GM19238 (cell line): Measurements from ENCODE around the gene RIN2.

Experiments used
- DNase-seq: peaks from one replicate; pipeline ENCODE4 v3.0.0; 2011; ENCODE audit warnings: low spot score; ENCODE audit not compliant: insufficient read length

Gene RIN2

GRCh38 chr20:19765266-19765665 lies 7.2 kb downstream of the RIN2 start:
- no peak for DNase-seq

- no peak for DNase-seq
These were observed 7.9 kb downstream of the RIN2 start for GRCh38 chr20:19765913-19766312.

GRCh38 chr20:19767070-19767469 lies 9.0 kb downstream of the RIN2 start:
- no peak for DNase-seq

- DNase-seq, result no peak
These were observed 10.3 kb downstream of the RIN2 start for GRCh38 chr20:19768325-19768842.

- DNase-seq, result no peak
These were observed 11.4 kb downstream of the RIN2 start for GRCh38 chr20:19769507-19769906.

GRCh38 chr20:19770375-19770774 lies 12.3 kb downstream of the RIN2 start:
- DNase-seq, result no peak

- no peak for DNase-seq
These were observed 13.0 kb downstream of the RIN2 start for GRCh38 chr20:19771031-19771430.

GRCh38 chr20:19773471-19773870 lies 15.4 kb downstream of the RIN2 start:
- no peak for DNase-seq

- no peak for DNase-seq
These were observed 16.3 kb downstream of the RIN2 start for GRCh38 chr20:19774135-19774933.

- no peak for DNase-seq
These were observed 17.5 kb downstream of the RIN2 start for GRCh38 chr20:19775353-19776253.

- no peak for DNase-seq
These were observed 19.3 kb downstream of the RIN2 start for GRCh38 chr20:19777315-19777714.

- DNase-seq, result no peak
These were observed 19.9 kb downstream of the RIN2 start for GRCh38 chr20:19777981-19778380.

GRCh38 chr20:19778404-19778803 lies 20.3 kb downstream of the RIN2 start:
- DNase-seq, result no peak

- DNase-seq, result no peak
These were observed 21.6 kb downstream of the RIN2 start for GRCh38 chr20:19779634-19780033.

- DNase-seq, result no peak
These were observed 22.2 kb downstream of the RIN2 start for GRCh38 chr20:19780261-19780660.

- DNase-seq, result no peak
These were observed 23.2 kb downstream of the RIN2 start for GRCh38 chr20:19781235-19781634.

GRCh38 chr20:19782669-19783068 lies 24.6 kb downstream of the RIN2 start:
- no peak for DNase-seq

- DNase-seq, result no peak
These were observed 25.9 kb downstream of the RIN2 start for GRCh38 chr20:19783966-19784401.

- no peak for DNase-seq
These were observed 26.6 kb downstream of the RIN2 start for GRCh38 chr20:19784511-19785172.

GRCh38 chr20:19785173-19785982 lies 27.3 kb downstream of the RIN2 start:
- DNase-seq, result no peak

- no peak for DNase-seq
These were observed 27.9 kb downstream of the RIN2 start for GRCh38 chr20:19785983-19786285.
